Esophagus squamous epithelium (tissue), 5 donors: Measurements from ENCODE around the gene GNLY. TPM values are rescaled to one million over a fixed set of nuclear protein-coding genes. Genes with fewer than 3 reads are reported as not detected.

Experiments used
- DNase-seq: peaks from one replicate; lab custom pipeline; 2025; lab: John Stamatoyannopoulos, UW
- H3K27ac ChIP-seq, 4 donors: fragments of 200-600 bp; sonication (generic); one replicate each; pipeline ENCODE4 v1.5.1; 2016 to 2019; ENCODE audit warnings: mild to moderate bottlenecking in 1 of 4
- H3K27me3 ChIP-seq, 4 donors: fragments of 200-600 bp; sonication (generic); 1 replicate in 3 of 4; 2 replicates in 1 of 4; pipeline versions ENCODE4 v1.5.1 to v1.6.0; 2017 to 2021; ENCODE audit warnings: antibody characterized with exemption in 1 of 4
- H3K36me3 ChIP-seq, 3 donors: fragments of 200-600 bp; sonication (generic); one replicate each; pipeline ENCODE4 v1.5.1; 2016 to 2019
- H3K4me1 ChIP-seq, 3 donors: fragments of 200-600 bp; sonication (generic); one replicate each; pipeline ENCODE4 v1.5.1; 2017 to 2019
- H3K4me3 ChIP-seq, 4 donors: fragments of 200-600 bp; sonication (generic); 1 replicate in 3 of 4; 2 replicates in 1 of 4; pipeline ENCODE4 v1.5.1; 2016 to 2019; ENCODE audit warnings: mild to moderate bottlenecking in 2 of 4, moderate library complexity in 1 of 4
- H3K9me3 ChIP-seq, 3 donors: fragments of 200-600 bp; sonication (generic); one replicate each; pipeline ENCODE4 v1.5.1; 2016 to 2019
- CTCF ChIP-seq, 6 experiments: fragments of 450-650 bp in 4 of 6; fragments of 200-600 bp in 2 of 6; sonication (generic) in 2 of 6; IDR thresholded peaks; one replicate each; pipeline ENCODE4 v1.5.1; 2016 to 2019; ENCODE audit warnings: antibody characterized with exemption in 6 of 6, mild to moderate bottlenecking in 4 of 6, moderate library complexity in 4 of 6
- POLR2A ChIP-seq, 4 donors: fragments of 450-650 bp; IDR thresholded peaks; one replicate each; pipeline ENCODE4 v1.6.1; 2017; ENCODE audit warnings: antibody characterized with exemption in 4 of 4, mild to moderate bottlenecking in 4 of 4, moderate library complexity in 3 of 4
- WGBS, 2 donors: methylation state at CpG; one replicate each; pipeline ENCODE4 v1.1.5; 2018; 5-methylcytosine and 5-hydroxymethylcytosine counted together
- intact Hi-C: fragments of 100-400 bp; cut with DNase I; formaldehyde crosslinking; loops from one replicate; pipeline ENCODE4 v1.15.0; 2022
- total RNA-seq, 4 donors: library from RNA; depleted of rRNA; stranded (reverse); fragments of >200 nt; gene quantifications; one replicate each; pipeline ENCODE4 v1.1.0, GENCODE V29; 2016
- donor health status: DM: yes; HTN: yes; CAD: no.

The GNLY gene
- total RNA-seq, 4 donors from 2014 or later = 0.76 to 6.1 (median 2.1) TPM

GRCh38 chr2:85702172-85702571 lies 8.0 kb downstream of the GNLY start:
- no peaks in the 10 kb centered on the region for H3K36me3 ChIP-seq
- H3K9me3 ChIP-seq = no peaks in the 10 kb centered on the region
- no peak for DNase-seq
- intact Hi-C loops = no loop called here
- peaks cover 4 to 35% (median 20%) of the 10 kb centered on the region in 3 donors for H3K4me1 ChIP-seq
- TF ChIP-seq POLR2A (IDR thresholded peaks at IDR 0.05) = no peak
- no peak for TF ChIP-seq CTCF (IDR thresholded peaks at IDR 0.05)
- H3K27ac ChIP-seq = peak overlapping the region in 1 of 4 donors; percentile 13
- H3K27me3 ChIP-seq = no peaks in the 10 kb centered on the region
- no peak overlapping the region for H3K4me3 ChIP-seq

GRCh38 chr2:85702800-85703199 lies 8.6 kb downstream of the GNLY start:
- Histone ChIP-seq H3K27ac (peak overlapping the region in 1 of 4 donors; percentile 13), H3K36me3 (no peaks in the 10 kb centered on the region), H3K4me1 (peaks cover 4 to 39% (median 20%) of the 10 kb centered on the region in 3 donors), H3K4me3 (no peak overlapping the region), H3K9me3 (no peaks in the 10 kb centered on the region), H3K27me3 (no peaks in the 10 kb centered on the region)
- WGBS, 2 donors = 63 to 72% methylated on average over 4 of the region's 4 CpGs
- TF ChIP-seq POLR2A (IDR thresholded peaks at IDR 0.05) = no peak
- no peak for TF ChIP-seq CTCF (IDR thresholded peaks at IDR 0.05)
- intact Hi-C loops = no loop called here
- no peak for DNase-seq

DNA sequence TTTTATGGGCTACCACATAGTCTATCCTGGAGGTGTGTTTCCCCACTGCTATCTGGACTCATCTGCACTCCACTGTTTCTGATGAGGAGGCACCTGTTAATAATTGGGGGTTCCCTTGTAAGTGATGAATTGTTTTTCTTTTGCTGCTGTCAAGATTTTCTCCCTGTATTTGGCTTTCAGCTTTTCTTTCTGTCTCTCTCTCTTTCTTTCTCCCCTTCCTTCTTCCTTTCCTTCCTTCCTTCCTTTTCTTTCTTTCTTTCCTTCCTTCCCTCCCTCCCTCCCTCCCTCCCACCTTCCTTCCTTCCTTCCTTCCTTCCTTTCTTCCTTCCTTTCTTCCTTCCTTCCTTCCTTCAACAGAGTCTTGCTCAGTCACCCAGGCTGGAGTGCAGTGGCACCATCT lies 9.2 kb downstream of the GNLY start:
- no peak overlapping the region for H3K27ac ChIP-seq
- no peaks in the 10 kb centered on the region for H3K27me3 ChIP-seq
- intact Hi-C loops = no loop called here
- H3K9me3 ChIP-seq = no peaks in the 10 kb centered on the region
- no peak overlapping the region for H3K4me3 ChIP-seq
- TF ChIP-seq POLR2A (IDR thresholded peaks at IDR 0.05) (no peak), CTCF (IDR thresholded peaks at IDR 0.05) (no peak)
- H3K4me1 ChIP-seq = peaks cover 4 to 39% (median 20%) of the 10 kb centered on the region in 3 donors
- no peak for DNase-seq
- no peaks in the 10 kb centered on the region for H3K36me3 ChIP-seq

DNA sequence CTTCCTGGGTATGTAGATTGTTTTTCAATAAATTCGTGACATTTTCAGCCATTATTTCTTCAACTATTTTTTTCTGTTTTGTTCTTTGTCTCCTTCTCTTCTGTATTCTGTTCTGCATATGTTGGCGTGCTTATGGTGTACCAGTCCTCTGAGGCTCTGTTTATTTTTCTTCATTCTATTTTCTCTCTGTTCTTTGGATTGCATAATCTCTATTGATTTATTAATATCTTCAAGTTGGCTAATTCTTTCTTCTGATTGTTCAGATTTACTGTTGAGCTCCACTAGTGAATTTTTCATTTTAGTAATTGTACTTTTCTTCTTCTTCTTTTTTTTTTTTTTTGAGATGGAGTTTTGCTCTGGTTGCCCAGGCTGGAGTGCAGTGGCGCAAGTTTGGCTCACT lies 9.9 kb downstream of the GNLY start:
- intact Hi-C loops = no loop called here
- H3K27ac ChIP-seq = no peak overlapping the region
- no peaks in the 10 kb centered on the region for H3K27me3 ChIP-seq
- peaks cover 4 to 41% (median 20%) of the 10 kb centered on the region in 3 donors for H3K4me1 ChIP-seq
- WGBS, 2 donors = 77 to 88% methylated on average over 3 of the region's 3 CpGs
- DNase-seq = no peak
- TF ChIP-seq CTCF (IDR thresholded peaks at IDR 0.05) = no peak
- TF ChIP-seq POLR2A (IDR thresholded peaks at IDR 0.05) = no peak
- H3K9me3 ChIP-seq = no peaks in the 10 kb centered on the region
- H3K4me3 ChIP-seq = no peak overlapping the region
- H3K36me3 ChIP-seq = no peaks in the 10 kb centered on the region

DNA sequence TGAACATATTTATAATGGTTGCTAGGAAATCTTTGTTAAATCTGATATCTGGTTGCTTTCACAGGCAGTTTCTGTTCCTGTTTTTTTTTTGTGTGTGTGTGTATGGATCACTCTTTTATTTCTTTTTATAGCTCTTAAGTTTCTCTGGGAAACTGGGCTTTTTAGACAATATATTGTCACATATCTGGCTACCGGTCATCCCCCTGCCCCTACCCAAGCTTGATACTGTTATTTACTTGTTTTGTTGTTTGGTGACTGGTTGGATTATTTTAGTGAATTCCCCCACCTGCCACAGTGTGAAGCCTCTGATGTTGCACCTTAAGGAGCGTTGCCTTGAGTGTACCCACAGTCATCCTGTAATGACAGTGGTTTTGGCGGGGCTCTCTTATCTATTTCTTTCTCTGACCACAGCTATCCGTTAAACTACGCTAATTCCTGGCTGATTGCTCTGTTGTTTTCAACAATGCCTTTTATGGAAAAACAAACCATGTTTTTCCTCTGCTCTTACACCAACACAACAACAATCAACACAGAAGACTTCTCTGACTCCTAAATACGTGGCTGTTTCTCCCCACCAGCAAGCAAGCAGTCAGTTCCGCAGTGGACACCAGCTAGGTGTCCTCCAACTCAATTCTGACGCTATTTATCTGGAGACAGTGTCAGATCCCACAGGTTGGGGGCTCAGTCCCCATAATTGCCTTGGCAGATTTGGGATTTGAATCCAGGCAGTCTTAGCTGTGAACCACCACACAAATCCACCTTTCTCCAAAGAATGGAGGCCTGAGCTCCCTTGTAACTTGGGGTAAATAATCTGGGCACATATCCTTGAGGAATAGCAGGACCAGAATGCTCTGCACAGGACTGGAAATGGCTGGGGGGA lies 10.9 kb downstream of the GNLY start:
- Histone ChIP-seq H3K9me3 (no peaks in the 10 kb centered on the region), H3K4me1 (peaks cover 6 to 51% (median 25%) of the 10 kb centered on the region in 3 donors), H3K4me3 (no peak overlapping the region), H3K36me3 (no peaks in the 10 kb centered on the region), H3K27ac (peak overlapping the region; percentile 32 to 83 (median 72)), H3K27me3 (no peaks in the 10 kb centered on the region)
- DNase-seq = no peak
- intact Hi-C loops = no loop called here
- WGBS, 2 donors = 73 to 76% methylated on average over 8 of the region's 8 CpGs
- TF ChIP-seq POLR2A (IDR thresholded peaks at IDR 0.05) (no peak), CTCF (IDR thresholded peaks at IDR 0.05) (no peak)
